HG03139 (cell line): Measurements from ENCODE around the gene TLR9.
"Not testable (repeated sequence)": the region's sequence is repeated elsewhere in the genome, so short reads cannot be mapped to it uniquely, and the experiment has no call there.

Source experiments
- ATAC-seq: cut with Tn5 transposase; IDR thresholded peaks from one replicate; pipeline ENCODE4 v1.9.1; 2021; ENCODE audit not compliant: unreplicated experiment

The TLR9 gene

DNA sequence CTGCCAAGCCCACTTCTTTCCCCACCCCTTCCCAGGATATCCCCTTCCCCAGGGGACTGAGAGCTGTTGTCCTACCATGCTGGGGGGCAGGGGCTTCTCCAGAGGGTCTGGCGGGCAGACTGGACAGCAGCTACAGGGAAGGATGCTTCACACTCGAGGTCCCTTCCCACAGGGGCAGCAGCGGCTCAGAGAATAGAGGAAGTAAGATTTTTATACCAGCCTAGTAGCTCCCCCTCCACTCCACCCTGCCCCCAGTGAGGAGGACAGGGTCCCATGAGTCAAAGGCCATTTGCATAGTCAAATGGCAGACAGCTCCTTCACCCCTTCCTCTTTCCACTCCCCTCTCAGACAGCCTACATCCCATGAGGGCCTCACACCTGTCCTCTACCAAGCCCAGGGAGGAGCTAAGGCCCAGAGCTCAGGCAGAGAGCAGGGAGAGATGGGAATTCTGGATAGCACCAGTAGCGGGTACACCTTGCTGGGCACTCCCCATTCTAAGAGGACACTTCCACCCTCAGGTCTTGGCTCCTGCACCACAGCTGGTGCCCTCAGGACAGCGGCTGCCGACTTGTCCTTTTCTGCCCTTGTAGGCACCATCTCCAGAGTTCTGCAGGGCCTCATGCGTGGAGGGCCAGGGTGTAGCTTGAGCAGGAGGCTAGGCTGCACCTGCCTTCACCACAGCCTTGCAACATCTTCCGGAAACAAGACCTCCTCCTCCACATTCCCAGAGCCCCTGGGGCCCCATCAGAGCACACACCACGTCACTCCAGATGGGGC is at the start of gene TLR9:
Gene TLR9 (minus strand): TSS at position 194 of the 777 bp plus-strand sequence. CDS start 116 bp downstream, at position 78.
- ATAC-seq, result peak; percentile 73

DNA sequence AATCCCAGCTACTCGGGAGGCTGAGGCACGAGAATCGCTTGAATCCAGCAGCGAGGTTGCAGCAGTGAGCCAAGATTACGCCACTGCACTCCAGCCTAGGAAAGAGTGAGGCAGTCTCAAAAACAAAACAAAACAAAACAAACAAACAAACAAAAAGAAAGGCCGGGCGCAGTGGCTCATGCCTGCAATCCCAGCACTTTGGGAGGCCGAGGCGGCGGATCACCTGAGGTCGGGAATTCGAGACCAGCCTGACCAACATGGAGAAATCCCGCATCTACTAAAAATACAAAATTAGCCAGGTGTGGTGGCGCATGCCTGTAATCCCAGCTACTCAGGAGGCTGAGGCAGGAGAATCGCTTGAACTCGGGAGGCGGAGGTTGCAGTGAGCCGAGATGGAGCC is 49.3 kb upstream of the TLR9 start:
- not testable (repeated sequence) for ATAC-seq

DNA sequence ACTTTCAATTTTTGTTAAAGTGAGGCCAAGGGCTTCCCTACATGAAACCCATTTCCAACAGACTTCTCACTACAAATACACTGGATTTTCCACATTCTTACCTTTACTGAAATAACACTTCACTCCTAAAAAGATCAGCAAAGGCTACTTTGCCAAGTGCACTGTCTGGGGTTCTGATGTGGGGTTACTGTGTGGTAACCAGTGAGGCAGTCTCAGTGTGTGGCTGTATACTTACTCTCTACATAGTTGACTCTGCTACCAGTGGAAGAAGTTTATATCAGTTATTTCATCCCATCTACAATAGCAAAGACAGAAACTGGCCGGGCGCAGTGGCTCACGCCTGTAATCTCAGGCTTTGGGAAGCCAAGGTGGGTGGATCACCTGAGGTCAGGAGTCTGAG is 47.4 kb upstream of the TLR9 start:
- ATAC-seq, result no peak

- ATAC-seq, result not testable (repeated sequence)
Measured at GRCh38 chr3:52272172-52272571, 46.7 kb upstream of the TLR9 start.

- ATAC-seq, result no peak
Measured at GRCh38 chr3:52270252-52270754, 44.9 kb upstream of the TLR9 start.

GRCh38 chr3:52269776-52270175 is 44.3 kb upstream of the TLR9 start:
- no peak for ATAC-seq

GRCh38 chr3:52268036-52268435 is 42.6 kb upstream of the TLR9 start:
- ATAC-seq, result no peak

GRCh38 chr3:52265387-52265786 is 39.9 kb upstream of the TLR9 start:
- ATAC-seq, result no peak

GRCh38 chr3:52262447-52262846 is 37.0 kb upstream of the TLR9 start:
- ATAC-seq, result no peak

GRCh38 chr3:52259448-52259847 is 34.0 kb upstream of the TLR9 start:
- no peak for ATAC-seq

- ATAC-seq, result no peak
Measured at GRCh38 chr3:52259035-52259434, 33.6 kb upstream of the TLR9 start.

DNA sequence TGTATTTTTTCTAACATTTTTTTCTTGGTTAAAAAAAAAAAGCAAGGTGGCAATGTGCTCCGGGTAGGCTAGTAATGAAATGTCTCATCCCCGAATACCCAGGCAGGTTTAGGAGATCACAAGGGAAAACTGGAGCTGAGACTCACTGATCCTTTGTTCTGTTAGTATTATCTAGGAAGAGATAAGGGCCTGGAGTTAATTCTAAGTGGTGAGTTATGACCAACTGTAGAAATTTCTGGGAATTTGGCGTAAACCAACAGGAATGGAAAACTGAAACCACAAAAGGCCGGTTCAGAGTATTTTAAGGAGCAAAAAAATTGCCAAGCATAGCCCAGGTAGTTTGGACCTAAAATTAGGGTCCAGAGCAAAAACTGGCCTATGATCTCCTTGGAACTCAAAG is 32.5 kb upstream of the TLR9 start:
- ATAC-seq, result no peak

GRCh38 chr3:52256622-52257021 is 31.2 kb upstream of the TLR9 start:
- no peak for ATAC-seq

GRCh38 chr3:52256159-52256558 is 30.7 kb upstream of the TLR9 start:
- ATAC-seq, result no peak

- ATAC-seq, result no peak
Measured at GRCh38 chr3:52254608-52255007, 29.2 kb upstream of the TLR9 start.

- peak; percentile 90 for ATAC-seq
Measured at GRCh38 chr3:52253314-52254304, 28.2 kb upstream of the TLR9 start.

GRCh38 chr3:52250122-52250521 is 24.7 kb upstream of the TLR9 start:
- no peak for ATAC-seq

DNA sequence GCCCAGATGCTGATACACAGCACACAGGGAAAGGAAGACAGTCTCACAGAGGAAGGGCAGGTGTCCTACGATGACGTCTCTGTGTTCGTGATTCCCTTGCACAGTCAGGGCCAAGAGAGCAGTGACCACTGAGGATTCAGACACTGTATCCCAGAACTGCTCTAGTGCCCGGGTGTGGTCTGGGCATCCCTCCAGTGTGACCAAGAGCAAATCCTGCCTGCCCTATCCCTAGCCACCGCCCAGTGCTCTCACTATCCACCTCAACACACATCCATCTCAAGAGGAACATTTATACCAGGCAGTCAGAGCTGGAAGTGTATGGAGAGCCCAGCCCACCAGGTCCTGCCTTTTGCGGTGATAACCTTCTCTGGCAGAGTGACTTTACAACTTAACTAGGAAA is 24.2 kb upstream of the TLR9 start:
- ATAC-seq, result no peak

GRCh38 chr3:52248816-52249547 is 23.5 kb upstream of the TLR9 start:
- ATAC-seq, result no peak

DNA sequence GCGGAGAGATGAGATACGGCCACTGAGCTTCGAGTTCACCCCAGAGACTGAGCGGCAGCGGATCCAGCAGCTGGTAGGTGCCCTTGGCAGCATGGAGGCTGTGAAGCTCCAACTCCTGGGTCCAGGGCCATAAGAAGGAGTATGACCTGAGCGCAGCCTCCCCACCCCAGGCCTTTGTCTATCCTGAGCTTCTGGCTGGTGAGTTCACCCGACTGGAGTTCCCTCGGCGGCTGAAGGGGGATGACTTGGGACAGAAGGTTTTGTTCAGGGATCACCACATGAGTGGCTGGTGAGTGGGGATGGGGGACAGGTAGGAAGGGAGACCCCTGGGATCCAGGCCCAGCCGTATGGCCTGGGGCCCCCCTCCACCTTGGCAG is 22.7 kb upstream of the TLR9 start:
- no peak for ATAC-seq
